Transverse colon (tissue), 4 donors: Measurements from ENCODE around the gene HDAC8. TPM values are rescaled to one million over a fixed set of nuclear protein-coding genes. Genes with fewer than 3 reads are reported as not detected.

Source experiments
- DNase-seq: peaks from one replicate; pipeline ENCODE4 v3.0.0-alpha.2; 2019
- H3K27ac ChIP-seq, 4 donors: fragments of 200-600 bp; sonication (generic); 2 replicates each; pipeline ENCODE4 v1.5.1; 2016 to 2018; ENCODE audit warnings: inconsistent platforms in 4 of 4
- H3K27me3 ChIP-seq: fragments of 200-600 bp; sonication (generic); 2 replicates; pipeline ENCODE4 v1.5.1; 2017; ENCODE audit warnings: inconsistent platforms
- H3K36me3 ChIP-seq, 4 donors: fragments of 200-600 bp; sonication (generic); 2 replicates each; pipeline ENCODE4 v1.5.1; 2017 to 2019; ENCODE audit warnings: inconsistent platforms in 4 of 4
- H3K4me1 ChIP-seq, 4 donors: fragments of 200-600 bp; sonication (generic); 2 replicates each; pipeline ENCODE4 v1.5.1; 2017 to 2020; ENCODE audit warnings: inconsistent platforms in 4 of 4
- H3K4me3 ChIP-seq, 4 donors: fragments of 200-600 bp; sonication (generic); 1 replicate in 1 of 4; 2 replicates in 3 of 4; pipeline versions ENCODE4 v1.5.1 to v1.6.1; 2017 to 2019; ENCODE audit warnings: inconsistent platforms in 4 of 4
- H3K9me3 ChIP-seq, 2 donors: fragments of 200-600 bp; sonication (generic); 2 replicates each; pipeline ENCODE4 v1.5.1; 2017 to 2019; ENCODE audit warnings: inconsistent platforms in 2 of 2
- CTCF ChIP-seq, 5 experiments: fragments of 200-600 bp in 3 of 5; fragments of 450-650 bp in 2 of 5; sonication (generic) in 3 of 5; IDR thresholded peaks; 1 replicate in 2 of 5; 2 replicates in 3 of 5; pipeline ENCODE4 v1.5.1; 2016 to 2017; ENCODE audit warnings: antibody characterized with exemption in 5 of 5, inconsistent platforms in 3 of 5, mild to moderate bottlenecking in 2 of 5, moderate library complexity in 1 of 5
- EP300 ChIP-seq: sonication (generic); formaldehyde crosslinking; IDR thresholded peaks from one replicate; pipeline ENCODE4 v1.6.1; 2017; ENCODE audit warnings: antibody characterized with exemption, low read depth
- POLR2A ChIP-seq: fragments of 450-650 bp; IDR thresholded peaks from one replicate; pipeline ENCODE4 v1.6.1; 2016; ENCODE audit warnings: antibody characterized with exemption, mild to moderate bottlenecking, moderate library complexity
- POLR2AphosphoS5 ChIP-seq, 3 donors: sonication (generic); formaldehyde crosslinking; IDR thresholded peaks; one replicate each; pipeline ENCODE4 v1.6.1; 2016; ENCODE audit warnings: antibody characterized with exemption in 3 of 3
- WGBS, 2 donors: methylation state at CpG; one replicate each; pipeline ENCODE4 v1.1.5; 2018; ENCODE audit warnings: low coverage in 1 of 2; 5-methylcytosine and 5-hydroxymethylcytosine counted together
- in situ Hi-C, 4 donors: fragments of 200-750 bp; cut with MboI; loops; one replicate each; pipeline versions ENCODE4 v1.15.0 to v1.15.1; 2017; ENCODE audit warnings: low sequenced_read_pairs in 3 of 4, low pct_ligation_motif_present in 1 of 4, low pct_unique_long_range_greater_than_20kb in 1 of 4
- intact Hi-C: fragments of 100-400 bp; cut with DNase I; formaldehyde crosslinking; loops from one replicate; pipeline ENCODE4 v1.15.1; 2023; ENCODE audit warnings: low total_unique reads
- total RNA-seq, 4 donors: library from RNA; depleted of rRNA; stranded (reverse); fragments of >200 nt; gene quantifications; one replicate each; pipeline ENCODE4 v1.1.0, GENCODE V29; 2016

Gene HDAC8
- total RNA-seq, 4 donors from 2014 or later, result 10.5 to 37.5 (median 18.4) TPM

- intact Hi-C loops (no loop called here), in situ Hi-C loops (loop anchor here in 2 of 4 donors (25.0 kb wide), 1 partner anchor 230 kb away; no protein-coding TSS in a partner anchor)
- H3K4me3 ChIP-seq, result peak overlapping the region; percentile 37 to 61 (median 48)
- 21% methylated on average over 55 of the region's 56 CpGs; no CpG with 5 or more reads in 1 of the 2 donors for WGBS, 2 donors
- H3K27me3 ChIP-seq, result peaks cover 49% of the 10 kb centered on the region
- peaks cover 0 to 36% (median 28%) of the 10 kb centered on the region in 4 donors for H3K4me1 ChIP-seq
- H3K9me3 ChIP-seq, result no peaks in the 10 kb centered on the region
- DNase-seq, result peak; percentile 65
- no peaks in the 10 kb centered on the region for H3K36me3 ChIP-seq
- TF ChIP-seq CTCF (IDR thresholded peaks at IDR 0.05), result no peak
- no peak for TF ChIP-seq POLR2A
- TF ChIP-seq EP300, result no peak
- TF ChIP-seq POLR2AphosphoS5 (IDR thresholded peaks at IDR 0.05), result no peak
- no peak overlapping the region for H3K27ac ChIP-seq
Measured at GRCh38 chrX:72306851-72307645, 265.6 kb downstream of the HDAC8 start.

DNA sequence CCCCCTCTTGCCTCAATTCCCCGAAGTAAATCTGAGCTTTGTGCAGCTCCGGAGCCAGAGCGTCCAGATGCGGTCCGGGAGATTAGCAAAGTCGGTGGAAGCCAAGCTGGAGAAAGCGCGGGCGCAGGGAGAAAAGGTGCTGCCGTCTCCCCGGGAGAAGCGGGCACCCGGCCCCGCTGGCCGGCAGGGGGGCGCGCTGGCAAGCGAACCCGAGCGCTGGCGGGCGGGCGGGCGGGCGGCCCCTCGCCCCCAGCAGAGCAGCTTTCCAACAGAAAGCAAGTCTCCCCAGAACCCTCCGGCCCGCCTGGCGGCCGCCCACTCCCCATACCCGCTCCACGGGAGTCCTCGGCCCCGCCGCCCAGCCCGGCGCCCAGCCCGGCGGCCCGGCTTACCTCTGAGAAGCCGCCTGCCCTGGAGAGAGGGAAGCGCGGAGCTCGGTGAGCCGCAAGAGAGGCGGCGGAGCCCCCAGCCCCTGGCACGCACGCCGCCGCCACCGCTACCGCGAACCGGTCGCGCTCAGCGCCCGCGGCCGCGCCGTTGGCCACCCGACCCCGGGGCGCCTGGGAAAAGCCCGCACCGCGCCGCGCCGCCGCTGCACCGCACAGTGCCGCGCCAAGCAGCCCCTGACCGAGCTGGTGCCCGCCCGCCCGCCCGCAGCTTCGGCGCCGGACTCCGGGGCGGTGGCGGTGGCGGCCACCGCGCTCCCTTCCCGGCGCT lies 266.4 kb downstream of the HDAC8 start:
- WGBS, 2 donors, result 36% methylated on average over 46 of the region's 92 CpGs; no CpG with 5 or more reads in 1 of the 2 donors
- in situ Hi-C loops (loop anchor here in 2 of 4 donors (25.0 kb wide), 1 partner anchor 231 kb away; no protein-coding TSS in a partner anchor), intact Hi-C loops (no loop called here)
- no peak overlapping the region for H3K27ac ChIP-seq
- H3K9me3 ChIP-seq, result no peaks in the 10 kb centered on the region
- peak overlapping the region; percentile 37 to 61 (median 48) for H3K4me3 ChIP-seq
- H3K27me3 ChIP-seq, result peaks cover 49% of the 10 kb centered on the region
- no peak for DNase-seq
- H3K36me3 ChIP-seq, result no peaks in the 10 kb centered on the region
- peaks cover 0 to 36% (median 28%) of the 10 kb centered on the region in 4 donors for H3K4me1 ChIP-seq
- no peak for TF ChIP-seq EP300
- no peak for TF ChIP-seq POLR2AphosphoS5 (IDR thresholded peaks at IDR 0.05)
- TF ChIP-seq POLR2A, result no peak
- no peak for TF ChIP-seq CTCF (IDR thresholded peaks at IDR 0.05)

- Histone ChIP-seq H3K4me3 (peak within 1 kb of the TSS; percentile 37 to 61 (median 48)), H3K4me1 (peaks cover 0 to 36% (median 28%) of the 10 kb centered on the region in 4 donors), H3K27ac (no peak within 1 kb of the TSS), H3K27me3 (peaks cover 49% of the 10 kb centered on the region), H3K36me3 (no peaks in the 10 kb centered on the region), H3K9me3 (no peaks in the 10 kb centered on the region)
- TF ChIP-seq POLR2A (no peak), POLR2AphosphoS5 (IDR thresholded peaks at IDR 0.05) (no peak), CTCF (IDR thresholded peaks at IDR 0.05) (no peak), EP300 (no peak)
- WGBS, 2 donors, result 25% methylated on average over 58 of the region's 68 CpGs; no CpG with 5 or more reads in 1 of the 2 donors
- no peak for DNase-seq
- in situ Hi-C loops (loop anchor here in 2 of 4 donors (25.0 kb wide), 1 partner anchor 232 kb away; no protein-coding TSS in a partner anchor), intact Hi-C loops (no loop called here)
Measured at GRCh38 chrX:72305286-72306084, 267.2 kb downstream of the HDAC8 start, which contains the start of gene CITED1. TSS of gene CITED1 (minus strand) at chrX:72305914. CDS start at chrX:72302869, 3,045 bp downstream.
